ENCODE measurements around the gene RAB4B. TPM values are rescaled to one million over a fixed set of nuclear protein-coding genes. Genes with fewer than 3 reads are reported as not detected.
"Not testable (repeated sequence)": the region's sequence is repeated elsewhere in the genome, so short reads cannot be mapped to it uniquely, and the experiment has no call there.

The RAB4B gene
- total RNA-seq, 1 experiment from 2014 or later: 26.4 TPM

DNA sequence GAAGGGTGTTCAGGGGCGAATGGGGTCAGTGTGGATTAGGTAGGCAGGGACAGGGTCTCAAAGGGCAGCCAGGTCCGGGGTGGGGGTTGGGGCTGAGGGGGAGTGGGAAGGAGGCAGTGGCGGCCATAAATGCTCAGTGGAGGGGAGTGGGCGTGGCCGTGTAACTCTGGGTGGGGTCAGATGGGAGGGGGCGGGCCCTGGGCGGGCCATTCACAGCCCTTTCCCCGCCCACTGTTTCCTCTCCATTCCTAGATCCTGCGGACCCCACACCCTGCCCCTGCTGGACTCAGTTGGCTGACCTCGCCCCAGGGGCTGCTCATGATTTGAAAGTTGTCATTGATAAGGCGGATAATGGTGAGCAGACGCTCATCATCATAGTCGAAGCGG is 48.3 kb downstream of the RAB4B start:
- not testable (repeated sequence) for H3K4me3 ChIP-seq (ENCODE audit: insufficient read depth, low read depth, low read length); H3K27me3 ChIP-seq (ENCODE audit: control insufficient read depth, insufficient read depth, low read length); DNase-seq; H3K36me3 ChIP-seq (replicated peaks; ENCODE audit: control insufficient read depth, insufficient read depth, low read length)

DNA sequence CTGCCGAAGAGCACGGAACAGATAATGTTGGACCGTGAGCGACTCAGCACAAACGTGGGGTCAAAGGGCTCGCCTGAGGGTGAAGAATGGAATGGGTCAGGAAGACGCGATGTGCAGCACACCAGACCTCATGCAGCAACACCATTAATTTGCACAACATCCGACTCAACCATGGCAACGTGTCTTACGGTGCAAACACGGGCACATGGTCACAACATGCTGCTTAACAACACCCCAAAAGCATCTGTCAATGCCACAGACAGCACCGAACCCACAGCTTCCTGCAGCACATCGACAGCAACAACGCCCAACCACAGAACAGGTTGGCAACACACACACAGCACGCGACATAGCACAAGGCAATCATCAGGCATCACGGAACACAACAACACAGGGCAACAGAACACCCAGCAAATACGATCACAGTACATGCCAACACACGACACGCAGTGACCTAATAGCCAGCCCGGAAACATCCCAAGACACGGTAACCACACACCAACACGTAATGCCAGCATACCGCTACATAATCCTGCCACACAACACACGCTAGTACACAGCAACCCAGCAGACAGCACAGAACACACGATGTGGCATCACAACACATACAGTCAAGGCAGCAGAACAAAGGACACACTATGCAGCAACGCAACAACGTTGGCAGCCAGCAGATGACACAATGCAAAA is 48.8 kb downstream of the RAB4B start:
- H3K36me3 ChIP-seq (replicated peaks; ENCODE audit: control insufficient read depth, insufficient read depth, low read length); H3K4me3 ChIP-seq (ENCODE audit: insufficient read depth, low read depth, low read length); DNase-seq; H3K27me3 ChIP-seq (ENCODE audit: control insufficient read depth, insufficient read depth, low read length): not testable (repeated sequence)

GRCh38 chr19:40827386-40828247 is 49.6 kb downstream of the RAB4B start:
- no peak overlapping the region for H3K4me3 ChIP-seq (ENCODE audit: insufficient read depth, low read depth, low read length)
- no peaks in the 10 kb centered on the region for H3K36me3 ChIP-seq (replicated peaks; ENCODE audit: control insufficient read depth, insufficient read depth, low read length)
- no peaks in the 10 kb centered on the region for H3K27me3 ChIP-seq (ENCODE audit: control insufficient read depth, insufficient read depth, low read length)
- no peak for DNase-seq

DNA sequence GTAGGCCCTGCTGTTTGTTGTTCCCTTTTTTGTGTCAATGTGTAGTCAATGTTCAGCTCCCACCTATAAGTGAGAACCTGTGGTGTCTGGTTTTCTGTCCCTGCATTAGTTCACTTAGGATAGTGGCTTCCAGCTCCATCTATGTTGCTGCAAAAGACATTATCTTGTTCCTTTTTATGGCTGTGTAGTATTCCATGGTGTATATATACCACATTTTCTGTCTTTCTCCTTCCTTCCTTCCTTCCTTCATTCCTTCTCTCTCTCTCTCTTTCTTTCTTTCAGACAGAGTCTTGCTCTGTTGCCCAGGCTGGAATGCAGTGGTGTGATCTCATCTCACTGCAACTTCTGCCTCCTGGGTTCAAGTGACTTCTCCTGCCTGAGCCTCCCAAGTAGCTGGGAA is 51.2 kb downstream of the RAB4B start:
- Histone ChIP-seq H3K27me3 (ENCODE audit: control insufficient read depth, insufficient read depth, low read length) (no peaks in the 10 kb centered on the region), H3K36me3 (replicated peaks; ENCODE audit: control insufficient read depth, insufficient read depth, low read length) (no peaks in the 10 kb centered on the region), H3K4me3 (ENCODE audit: insufficient read depth, low read depth, low read length) (no peak overlapping the region)
- no peak for DNase-seq

- not testable (repeated sequence) for H3K36me3 ChIP-seq (replicated peaks; ENCODE audit: control insufficient read depth, insufficient read depth, low read length); H3K4me3 ChIP-seq (ENCODE audit: insufficient read depth, low read depth, low read length); H3K27me3 ChIP-seq (ENCODE audit: control insufficient read depth, insufficient read depth, low read length); DNase-seq
Measured at GRCh38 chr19:40830741-40831140, 52.7 kb downstream of the RAB4B start.

DNA sequence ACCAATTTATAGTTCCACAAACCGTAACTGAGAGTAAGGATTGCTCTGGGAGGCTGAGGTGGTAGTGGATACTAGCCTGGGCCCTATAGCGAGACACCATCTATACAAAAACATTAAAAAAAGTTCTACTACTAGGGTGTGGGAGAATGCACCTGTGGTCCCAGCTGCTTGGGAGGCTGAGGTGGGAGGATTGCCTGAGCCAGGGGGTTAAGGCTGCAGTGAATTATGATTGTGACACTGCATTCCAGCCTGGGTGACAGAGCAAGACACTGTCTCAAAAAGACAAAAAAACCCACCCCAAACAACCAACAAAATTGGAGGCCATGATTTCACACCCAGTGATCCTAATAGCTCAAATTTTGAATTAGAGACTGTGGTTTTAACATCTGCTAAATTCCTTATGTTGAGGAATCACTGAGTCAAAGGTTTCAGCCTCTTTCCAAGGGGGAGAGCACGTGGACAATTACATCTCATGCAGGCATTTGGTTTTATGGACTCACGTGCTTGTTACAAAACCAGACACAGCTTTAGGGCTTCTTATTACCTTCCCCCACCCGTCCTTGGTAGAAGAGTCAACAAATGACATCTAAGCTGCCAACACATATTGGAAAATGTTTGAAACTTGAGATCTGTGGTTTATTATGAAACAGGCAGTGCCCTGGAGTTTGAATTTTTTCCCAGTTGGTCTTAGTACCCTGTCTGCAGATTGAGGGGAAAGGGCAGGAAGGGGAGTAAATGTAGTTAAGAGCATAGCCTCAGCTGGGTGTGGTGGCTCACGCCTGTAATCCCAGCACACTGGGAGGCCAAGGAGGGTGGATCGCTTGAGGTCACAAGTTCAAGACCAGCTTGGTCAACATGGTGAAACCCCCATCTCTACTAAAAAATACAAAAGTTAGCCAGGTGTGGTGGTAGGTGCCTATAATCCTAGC is 53.7 kb downstream of the RAB4B start:
- no peaks in the 10 kb centered on the region for H3K27me3 ChIP-seq (ENCODE audit: control insufficient read depth, insufficient read depth, low read length)
- no peak for DNase-seq
- no peaks in the 10 kb centered on the region for H3K36me3 ChIP-seq (replicated peaks; ENCODE audit: control insufficient read depth, insufficient read depth, low read length)
- H3K4me3 ChIP-seq (ENCODE audit: insufficient read depth, low read depth, low read length): no peak overlapping the region

DNA sequence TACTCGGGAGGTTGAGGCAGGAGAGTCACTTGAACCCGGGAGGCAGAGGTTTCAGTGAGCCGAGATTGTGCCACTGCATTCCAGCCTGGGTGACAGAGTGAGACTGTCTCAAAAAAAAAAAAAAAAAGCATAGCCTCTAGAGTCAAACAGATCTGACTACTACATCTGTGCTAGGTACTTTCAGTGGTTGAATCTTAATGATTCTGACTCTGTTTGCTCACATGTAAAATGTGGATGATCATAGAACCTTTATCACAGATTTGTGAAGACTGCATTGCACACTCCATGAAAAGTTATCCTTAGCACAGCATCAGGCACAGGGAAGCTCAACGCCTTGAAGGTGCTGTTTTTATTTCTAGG is 54.4 kb downstream of the RAB4B start:
- H3K27me3 ChIP-seq (ENCODE audit: control insufficient read depth, insufficient read depth, low read length); DNase-seq; H3K36me3 ChIP-seq (replicated peaks; ENCODE audit: control insufficient read depth, insufficient read depth, low read length); H3K4me3 ChIP-seq (ENCODE audit: insufficient read depth, low read depth, low read length): not testable (repeated sequence)

DNA sequence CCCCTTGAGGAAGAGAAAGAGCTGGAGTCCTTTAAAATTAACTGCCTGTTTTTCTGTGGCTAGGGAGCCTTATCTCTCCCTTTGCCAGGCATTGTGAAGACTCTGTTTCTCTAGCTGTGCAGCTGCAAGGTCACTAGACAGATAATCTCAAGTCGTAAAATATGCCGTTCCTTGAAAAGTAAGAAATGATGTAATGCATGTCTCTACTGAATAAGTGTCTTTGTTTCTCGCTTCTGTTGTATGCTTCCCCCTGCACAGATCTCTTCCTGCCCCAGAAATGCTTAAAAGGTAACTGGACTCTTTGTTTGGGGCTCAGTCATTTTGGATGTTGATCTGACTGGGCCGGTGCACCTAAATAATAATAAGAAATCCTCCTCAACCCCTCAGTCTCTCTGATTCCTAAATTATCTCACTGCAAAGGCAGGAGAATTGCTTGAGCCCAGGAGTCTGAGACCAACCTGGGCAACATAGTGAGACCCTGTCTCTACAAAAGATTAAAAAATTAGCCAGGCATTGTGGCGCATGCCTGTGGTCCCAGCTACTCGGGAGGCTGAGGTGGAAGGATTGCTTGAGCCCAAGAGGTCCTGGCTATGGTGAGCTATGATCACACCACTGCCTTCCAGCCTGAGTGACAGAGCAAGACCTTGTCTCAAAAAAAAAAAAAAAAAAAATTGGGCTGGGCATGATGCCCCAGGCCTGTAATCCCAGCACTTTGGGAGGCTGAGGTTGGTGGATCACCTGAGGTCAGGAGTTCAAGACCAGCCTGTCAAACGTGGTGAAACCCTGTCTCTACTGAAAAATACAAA is 55.9 kb downstream of the RAB4B start:
- not testable (repeated sequence) for DNase-seq; H3K4me3 ChIP-seq (ENCODE audit: insufficient read depth, low read depth, low read length); H3K36me3 ChIP-seq (replicated peaks; ENCODE audit: control insufficient read depth, insufficient read depth, low read length); H3K27me3 ChIP-seq (ENCODE audit: control insufficient read depth, insufficient read depth, low read length)

DNA sequence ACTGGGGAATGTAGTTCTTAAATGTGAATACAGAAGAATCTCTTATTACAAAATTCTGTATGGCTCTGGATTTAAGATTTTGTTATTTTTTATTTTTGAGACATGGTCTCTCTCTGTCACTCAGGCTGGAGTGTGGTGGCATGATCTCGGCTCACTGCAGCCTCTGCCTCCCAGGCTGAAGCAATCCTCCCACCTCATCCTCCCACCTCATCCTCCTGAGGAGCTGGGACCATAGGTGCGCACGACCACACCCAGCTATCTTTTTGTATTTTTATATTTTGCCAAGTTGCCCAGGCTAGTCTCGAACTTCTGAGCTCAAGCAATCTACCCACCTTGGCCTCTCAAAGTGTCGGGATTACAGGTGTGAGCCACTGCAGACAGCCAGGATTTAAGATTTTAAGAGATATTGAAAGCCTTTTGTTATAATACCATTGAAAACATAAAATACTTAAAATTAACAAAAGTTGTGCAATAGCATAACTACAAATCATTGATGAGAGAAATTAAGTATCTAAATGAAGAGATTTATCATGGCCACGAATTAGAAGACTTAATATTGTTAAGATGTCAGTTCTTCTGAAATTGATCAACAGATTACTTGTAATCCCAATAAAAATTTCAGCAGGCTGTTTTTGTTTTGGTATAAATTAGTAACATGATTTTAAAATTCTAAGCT is 58.8 kb downstream of the RAB4B start:
- Histone ChIP-seq H3K27me3 (ENCODE audit: control insufficient read depth, insufficient read depth, low read length) (no peaks in the 10 kb centered on the region), H3K4me3 (ENCODE audit: insufficient read depth, low read depth, low read length) (no peak overlapping the region), H3K36me3 (replicated peaks; ENCODE audit: control insufficient read depth, insufficient read depth, low read length) (no peaks in the 10 kb centered on the region)
- no peak for DNase-seq

GRCh38 chr19:40838477-40838876 is 60.4 kb downstream of the RAB4B start:
- not testable (repeated sequence) for H3K4me3 ChIP-seq (ENCODE audit: insufficient read depth, low read depth, low read length); H3K27me3 ChIP-seq (ENCODE audit: control insufficient read depth, insufficient read depth, low read length); DNase-seq; H3K36me3 ChIP-seq (replicated peaks; ENCODE audit: control insufficient read depth, insufficient read depth, low read length)

- H3K4me3 ChIP-seq (ENCODE audit: insufficient read depth, low read depth, low read length); H3K36me3 ChIP-seq (replicated peaks; ENCODE audit: control insufficient read depth, insufficient read depth, low read length); DNase-seq; H3K27me3 ChIP-seq (ENCODE audit: control insufficient read depth, insufficient read depth, low read length): not testable (repeated sequence)
Measured at GRCh38 chr19:40842012-40842411, 64.0 kb downstream of the RAB4B start.

- not testable (repeated sequence) for DNase-seq; H3K36me3 ChIP-seq (replicated peaks; ENCODE audit: control insufficient read depth, insufficient read depth, low read length); H3K27me3 ChIP-seq (ENCODE audit: control insufficient read depth, insufficient read depth, low read length); H3K4me3 ChIP-seq (ENCODE audit: insufficient read depth, low read depth, low read length)
Measured at GRCh38 chr19:40842997-40843652, 65.1 kb downstream of the RAB4B start.

- peak; percentile 64 for DNase-seq
- H3K4me3 ChIP-seq (ENCODE audit: insufficient read depth, low read depth, low read length): peak overlapping the region; percentile 8; the same call in 1 of the 2 replicates
- H3K27me3 ChIP-seq (ENCODE audit: control insufficient read depth, insufficient read depth, low read length); H3K36me3 ChIP-seq (replicated peaks; ENCODE audit: control insufficient read depth, insufficient read depth, low read length): not testable (repeated sequence)
Measured at GRCh38 chr19:40843653-40844052, 65.6 kb downstream of the RAB4B start.
